Right ventricle myocardium inferior (tissue), 1 donor: Measurements from ENCODE around the gene BDKRB2. TPM values are rescaled to one million over a fixed set of nuclear protein-coding genes. Genes with fewer than 3 reads are reported as not detected.

Experiments used
- ATAC-seq: fragments of 200-7000 bp; cut with Tn5 transposase; one replicate; pipeline ENCODE4 v1.9.1; 2020; ENCODE audit warnings: mild to moderate bottlenecking, moderate library complexity
- DNase-seq: peaks from one replicate; pipeline ENCODE4 v3.0.0; 2021; ENCODE audit errors: missing footprints
- intact Hi-C: fragments of 100-400 bp; cut with DNase I; formaldehyde crosslinking; loops from one replicate; pipeline ENCODE4 v1.11.0; 2022
- total RNA-seq: library from RNA; stranded (reverse); fragmentation: NEBNext Ultra II Directional; extraction: Animal tissue kit (Norgen Biotek cat#: 25700); gene quantifications from one replicate; pipeline ENCODE4 v1.2.1, GENCODE V29; 2021
- donor health status: DM: no; HTN: yes; CAD: no; lungs with severe emphysema.

BDKRB2 gene
- total RNA-seq, 1 donor from 2014 or later: 0.76 TPM

DNA sequence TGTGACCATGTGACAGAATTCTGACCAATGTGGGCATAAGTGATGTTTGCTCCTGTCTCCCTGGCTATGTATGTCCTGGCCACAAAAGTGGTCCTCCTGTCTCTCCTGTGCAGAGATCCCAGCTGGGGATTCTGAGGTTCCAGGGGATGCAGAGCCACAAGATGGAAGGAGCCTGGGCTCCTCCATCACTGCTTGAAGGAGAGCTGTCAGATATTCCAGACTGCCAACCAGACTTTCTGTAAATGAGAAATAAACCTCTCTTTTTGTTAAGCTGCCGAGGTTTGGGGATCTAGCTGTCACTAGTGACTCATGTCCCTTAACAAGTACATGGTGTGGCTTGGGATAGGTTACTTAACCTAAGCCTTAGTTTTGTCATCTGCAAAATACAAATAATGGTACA is 73.3 kb downstream of the BDKRB2 start:
- DNase-seq: no peak
- no peak for ATAC-seq
- intact Hi-C loops: loop anchor here (5.0 kb wide), 2 partner anchors 281 to 716 kb away; no protein-coding TSS in a partner anchor

DNA sequence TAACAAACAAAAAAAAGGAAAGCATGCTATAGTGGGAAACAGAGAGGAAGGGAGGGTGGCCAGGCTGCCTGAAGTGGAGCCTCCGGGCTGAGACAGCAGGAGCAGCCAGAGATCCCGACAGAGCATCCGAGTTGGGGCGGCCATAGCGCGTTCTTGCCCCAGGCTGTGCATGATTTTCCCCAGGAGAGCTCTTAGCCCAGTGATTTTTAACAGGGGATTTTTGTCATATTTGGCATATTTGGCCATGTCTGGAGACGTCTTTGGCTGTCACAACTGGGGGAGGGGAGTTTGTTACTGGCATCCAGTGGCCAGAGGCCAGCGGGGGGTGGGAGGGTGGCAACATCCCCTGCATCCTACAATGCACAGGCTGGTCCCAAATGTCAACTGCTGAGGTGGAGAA is 74.9 kb downstream of the BDKRB2 start:
- DNase-seq: no peak
- no peak for ATAC-seq
- intact Hi-C loops: loop anchor here (5.0 kb wide), 2 partner anchors 282 to 717 kb away; no protein-coding TSS in a partner anchor

GRCh38 chr14:96280104-96280503 is 75.5 kb downstream of the BDKRB2 start:
- ATAC-seq: no peak
- intact Hi-C loops: no loop called here

DNA sequence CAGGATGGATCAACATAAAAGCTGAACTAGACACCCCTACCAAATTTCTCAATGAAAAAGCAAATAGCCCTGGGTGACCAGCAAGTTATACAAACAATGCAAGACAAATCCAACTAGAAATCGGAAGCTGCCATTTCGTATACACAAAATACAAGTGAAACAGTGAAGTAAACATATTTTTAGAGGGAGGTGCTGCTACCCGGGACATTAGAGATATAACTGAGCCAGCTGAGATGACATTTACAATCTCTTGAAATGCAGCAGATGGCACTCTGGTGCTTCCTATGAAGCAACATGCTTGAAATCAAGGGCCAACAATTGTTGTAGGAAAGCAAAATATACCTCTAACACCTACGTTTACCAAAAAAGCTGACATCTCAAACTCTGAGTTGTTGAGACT is 76.8 kb downstream of the BDKRB2 start:
- no peak for ATAC-seq
- intact Hi-C loops: no loop called here
- DNase-seq: no peak

More at GRCh38 chr14:96280104-96280503, 75.5 kb downstream of the BDKRB2 start:
- no peak for DNase-seq

- ATAC-seq (no peak), DNase-seq (no peak)
- intact Hi-C loops: no loop called here
These were observed 79.4 kb downstream of the BDKRB2 start for GRCh38 chr14:96284008-96284407.

GRCh38 chr14:96284430-96284829 is 79.8 kb downstream of the BDKRB2 start:
- no peak for DNase-seq
- ATAC-seq: no peak
- intact Hi-C loops: no loop called here

- ATAC-seq (peak; percentile 65), DNase-seq (no peak)
- intact Hi-C loops: no loop called here
These were observed 81.0 kb downstream of the BDKRB2 start for GRCh38 chr14:96285667-96286066.

DNA sequence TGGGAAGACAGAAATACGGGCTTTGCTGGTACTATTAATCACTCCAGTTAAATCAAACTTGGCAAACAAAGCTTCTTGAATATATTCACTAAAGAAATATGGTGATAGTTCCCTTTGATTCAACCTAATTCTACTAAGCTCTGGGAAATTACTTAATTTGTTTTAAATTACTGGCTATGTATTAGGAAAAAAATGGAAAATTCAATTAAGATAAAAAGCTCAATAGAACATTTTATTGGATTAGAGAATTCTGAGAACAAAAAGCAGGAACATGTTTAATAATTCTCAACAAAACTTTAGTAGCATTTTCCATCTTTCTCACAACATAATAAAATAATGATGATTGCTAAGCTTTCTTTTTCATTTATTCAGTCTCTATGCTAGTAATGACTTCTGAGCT is 81.6 kb downstream of the BDKRB2 start:
- DNase-seq (no peak), ATAC-seq (no peak)
- intact Hi-C loops: no loop called here

- DNase-seq (no peak), ATAC-seq (no peak)
- intact Hi-C loops: no loop called here
These were observed 83.2 kb downstream of the BDKRB2 start for GRCh38 chr14:96287856-96288255.

Other genes starting within 250 kb of the BDKRB2 start
- gene C14orf132, start 165.5 kb upstream of the BDKRB2 start, total RNA-seq: 1.5 TPM
- not detected for gene BDKRB1, start 51.4 kb downstream of the BDKRB2 start, total RNA-seq
- 9.2 TPM for gene ATG2B, start 158.5 kb downstream of the BDKRB2 start, total RNA-seq
- gene GSKIP, start 158.7 kb downstream of the BDKRB2 start, total RNA-seq: 11.6 TPM
- gene AK7, start 187.3 kb downstream of the BDKRB2 start, total RNA-seq: 0.32 TPM